ENCODE results near the gene D2HGDH. TPM values are rescaled to one million over a fixed set of nuclear protein-coding genes. Genes with fewer than 3 reads are reported as not detected.

D2HGDH gene
- total RNA-seq, 1 experiment from 2014 or later = 53.3 TPM

DNA sequence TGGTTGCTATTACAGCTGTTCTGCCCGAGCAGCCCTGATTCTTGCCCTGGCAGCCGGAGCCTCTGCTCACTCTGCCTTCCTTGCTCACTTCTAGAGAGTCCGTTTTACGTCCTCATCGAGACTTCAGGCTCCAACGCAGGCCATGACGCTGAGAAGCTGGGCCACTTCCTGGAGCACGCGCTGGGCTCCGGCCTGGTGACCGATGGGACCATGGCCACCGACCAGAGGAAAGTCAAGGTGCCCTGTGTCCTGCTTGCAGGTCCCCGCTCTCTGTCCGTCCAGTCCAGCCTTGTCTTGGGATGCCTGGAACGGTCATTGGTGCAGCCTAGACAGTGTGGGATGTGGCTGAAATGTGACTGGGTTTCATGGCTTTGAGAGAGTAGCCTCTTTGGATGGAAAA, 16.7 kb downstream of the D2HGDH start:
- TF ChIP-seq, protein P1, sequence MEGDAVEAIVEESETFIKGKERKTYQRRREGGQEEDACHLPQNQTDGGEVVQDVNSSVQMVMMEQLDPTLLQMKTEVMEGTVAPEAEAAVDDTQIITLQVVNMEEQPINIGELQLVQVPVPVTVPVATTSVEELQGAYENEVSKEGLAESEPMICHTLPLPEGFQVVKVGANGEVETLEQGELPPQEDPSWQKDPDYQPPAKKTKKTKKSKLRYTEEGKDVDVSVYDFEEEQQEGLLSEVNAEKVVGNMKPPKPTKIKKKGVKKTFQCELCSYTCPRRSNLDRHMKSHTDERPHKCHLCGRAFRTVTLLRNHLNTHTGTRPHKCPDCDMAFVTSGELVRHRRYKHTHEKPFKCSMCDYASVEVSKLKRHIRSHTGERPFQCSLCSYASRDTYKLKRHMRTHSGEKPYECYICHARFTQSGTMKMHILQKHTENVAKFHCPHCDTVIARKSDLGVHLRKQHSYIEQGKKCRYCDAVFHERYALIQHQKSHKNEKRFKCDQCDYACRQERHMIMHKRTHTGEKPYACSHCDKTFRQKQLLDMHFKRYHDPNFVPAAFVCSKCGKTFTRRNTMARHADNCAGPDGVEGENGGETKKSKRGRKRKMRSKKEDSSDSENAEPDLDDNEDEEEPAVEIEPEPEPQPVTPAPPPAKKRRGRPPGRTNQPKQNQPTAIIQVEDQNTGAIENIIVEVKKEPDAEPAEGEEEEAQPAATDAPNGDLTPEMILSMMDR (IDR thresholded peaks at IDR 0.05; ENCODE audit: unreplicated experiment) = no peak
- CTCF ChIA-PET = no interaction called here
- no TSS peak for BruUV-seq (replicated peaks)
- Mint-ChIP-seq H3K36me3 (ENCODE audit: insufficient read depth, unreplicated experiment) (peaks cover 26% of the 10 kb centered on the region), H3K4me3 (ENCODE audit: low read depth, unreplicated experiment) (no peak overlapping the region), H3K4me1 (ENCODE audit: low read depth, unreplicated experiment) (no peaks in the 10 kb centered on the region), H3K27ac (ENCODE audit: unreplicated experiment) (no peak overlapping the region), H3K27me3 (ENCODE audit: unreplicated experiment) (no peaks in the 10 kb centered on the region), H3K9me3 (ENCODE audit: low read depth, unreplicated experiment) (peaks cover under 1% of the 10 kb centered on the region)
- intact Hi-C loops (cut with micrococcal nuclease; ENCODE audit: unreplicated experiment) = no loop called here
- DNase-seq = no peak

DNA sequence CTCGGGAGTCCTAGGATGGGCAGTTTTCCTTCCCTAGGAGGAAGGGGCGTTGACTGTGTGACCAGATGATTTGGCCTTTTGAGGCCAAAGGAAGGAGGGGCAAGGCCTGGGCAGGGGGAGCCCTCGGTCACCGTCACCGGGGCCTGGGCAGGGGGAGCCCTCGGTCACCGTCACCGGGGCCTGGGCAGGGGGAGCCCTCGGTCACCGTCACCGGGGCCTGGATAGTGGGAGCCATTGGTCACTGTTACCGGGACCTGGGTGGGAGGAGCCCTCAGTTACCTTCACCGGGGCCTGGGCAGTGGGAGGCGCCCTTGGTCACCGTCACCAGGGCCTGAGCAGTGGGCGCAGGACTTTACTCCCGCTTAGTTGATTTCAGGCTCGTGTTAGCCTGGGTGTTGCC, 17.3 kb downstream of the D2HGDH start:
- TF ChIP-seq, protein P1 (IDR thresholded peaks at IDR 0.05; ENCODE audit: unreplicated experiment) = no peak
- peaks cover 24% of the 10 kb centered on the region for H3K36me3 Mint-ChIP-seq (ENCODE audit: insufficient read depth, unreplicated experiment)
- H3K4me3 Mint-ChIP-seq (ENCODE audit: low read depth, unreplicated experiment) = no peak overlapping the region
- CTCF ChIA-PET = no interaction called here
- no TSS peak for BruUV-seq (replicated peaks)
- H3K9me3 Mint-ChIP-seq (ENCODE audit: low read depth, unreplicated experiment) = no peaks in the 10 kb centered on the region
- intact Hi-C loops (cut with micrococcal nuclease; ENCODE audit: unreplicated experiment) = no loop called here
- no peaks in the 10 kb centered on the region for H3K27me3 Mint-ChIP-seq (ENCODE audit: unreplicated experiment)
- no peaks in the 10 kb centered on the region for H3K4me1 Mint-ChIP-seq (ENCODE audit: low read depth, unreplicated experiment)
- H3K27ac Mint-ChIP-seq (ENCODE audit: unreplicated experiment) = no peak overlapping the region
- DNase-seq = no peak

DNA sequence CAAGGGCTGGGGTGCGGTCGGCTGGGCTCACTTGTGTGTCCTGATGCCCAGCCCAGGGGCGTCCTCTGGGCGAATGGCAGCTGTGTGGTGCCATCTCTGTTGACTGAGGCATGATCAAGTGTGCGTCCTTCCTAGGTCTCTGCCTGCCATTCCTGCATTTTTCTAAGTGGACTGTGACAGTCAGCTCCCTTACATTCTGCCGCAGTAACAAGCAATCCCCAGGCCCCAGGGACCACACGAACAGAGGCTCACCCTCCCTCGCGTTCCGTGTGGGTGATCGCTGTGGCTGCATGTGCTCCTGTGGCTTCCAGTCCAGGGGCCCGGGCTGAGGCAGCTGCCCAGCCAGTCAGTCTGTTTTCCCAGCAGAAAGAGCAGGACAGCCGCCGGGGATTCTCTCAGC, 17.8 kb downstream of the D2HGDH start:
- BruUV-seq (replicated peaks) = no TSS peak
- no peak overlapping the region for H3K4me3 Mint-ChIP-seq (ENCODE audit: low read depth, unreplicated experiment)
- H3K36me3 Mint-ChIP-seq (ENCODE audit: insufficient read depth, unreplicated experiment) = peaks cover 24% of the 10 kb centered on the region
- no peaks in the 10 kb centered on the region for H3K27me3 Mint-ChIP-seq (ENCODE audit: unreplicated experiment)
- no peak for DNase-seq
- H3K9me3 Mint-ChIP-seq (ENCODE audit: low read depth, unreplicated experiment) = no peaks in the 10 kb centered on the region
- TF ChIP-seq, protein P1 (IDR thresholded peaks at IDR 0.05; ENCODE audit: unreplicated experiment) = no peak
- H3K27ac Mint-ChIP-seq (ENCODE audit: unreplicated experiment) = no peak overlapping the region
- intact Hi-C loops (cut with micrococcal nuclease; ENCODE audit: unreplicated experiment) = no loop called here
- no peaks in the 10 kb centered on the region for H3K4me1 Mint-ChIP-seq (ENCODE audit: low read depth, unreplicated experiment)
- CTCF ChIA-PET = no interaction called here

DNA sequence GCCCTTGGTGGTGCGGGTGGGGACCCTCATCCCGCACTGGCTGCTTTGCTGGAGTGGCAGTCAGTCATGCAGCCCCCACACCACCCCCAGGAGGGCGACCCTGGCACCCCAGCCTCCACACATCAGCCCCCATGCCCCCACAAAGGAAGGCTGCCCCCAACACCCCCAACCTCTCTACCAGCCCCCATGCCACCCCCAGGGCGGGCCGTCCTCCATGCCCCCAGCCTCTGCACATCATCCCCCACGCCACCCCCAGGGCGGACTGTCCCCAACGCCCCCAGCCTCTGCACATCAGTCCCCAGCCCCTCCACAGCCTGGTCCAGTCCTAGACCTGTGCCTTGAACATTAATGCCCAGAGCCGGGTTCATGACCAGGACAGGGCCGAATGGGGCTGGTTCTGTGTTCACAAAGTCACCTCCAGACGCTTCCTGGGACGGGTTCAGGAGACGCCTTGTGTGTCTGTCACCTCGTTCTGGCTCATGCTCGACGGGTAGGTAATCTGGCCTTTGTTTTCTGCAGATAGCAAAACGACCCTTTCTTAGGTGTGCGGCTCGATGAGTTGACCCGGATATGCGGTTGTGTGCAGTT, 18.4 kb downstream of the D2HGDH start:
- intact Hi-C loops (cut with micrococcal nuclease; ENCODE audit: unreplicated experiment) = no loop called here
- TF ChIP-seq, protein P1 (IDR thresholded peaks at IDR 0.05; ENCODE audit: unreplicated experiment) = no peak
- CTCF ChIA-PET = no interaction called here
- H3K27me3 Mint-ChIP-seq (ENCODE audit: unreplicated experiment) = no peaks in the 10 kb centered on the region
- no peaks in the 10 kb centered on the region for H3K4me1 Mint-ChIP-seq (ENCODE audit: low read depth, unreplicated experiment)
- peaks cover 24% of the 10 kb centered on the region for H3K36me3 Mint-ChIP-seq (ENCODE audit: insufficient read depth, unreplicated experiment)
- H3K4me3 Mint-ChIP-seq (ENCODE audit: low read depth, unreplicated experiment) = no peak overlapping the region
- H3K9me3 Mint-ChIP-seq (ENCODE audit: low read depth, unreplicated experiment) = no peaks in the 10 kb centered on the region
- no peak for DNase-seq
- H3K27ac Mint-ChIP-seq (ENCODE audit: unreplicated experiment) = no peak overlapping the region
- no TSS peak for BruUV-seq (replicated peaks)
